ENCODE data around the gene ZNF438.
A peak's percentile ranks its signal among the peaks of the same experiment; 100 is the strongest.

ZNF438 gene

DNA sequence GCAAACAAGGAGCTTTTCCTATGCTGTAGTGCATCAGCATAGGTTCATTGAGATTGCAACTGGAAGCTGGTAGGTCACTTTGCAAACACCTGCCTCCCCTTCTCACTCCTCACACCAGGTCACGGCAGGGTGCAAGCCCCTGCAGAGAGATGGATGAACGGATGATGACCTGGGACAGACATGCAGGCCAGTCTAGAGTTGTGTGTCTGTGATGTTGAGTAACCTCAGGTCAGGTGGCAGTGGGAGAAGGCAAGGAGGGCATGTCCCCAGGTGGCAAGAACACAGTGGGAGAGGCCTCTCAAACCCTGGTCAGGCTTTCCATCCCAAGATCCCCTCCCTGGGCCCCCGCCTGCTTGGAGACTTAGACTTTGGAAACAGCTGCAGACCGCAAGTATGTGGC, 205.0 kb downstream of the ZNF438 start:
- DNase-seq (ENCODE audit: low read depth, low spot score): no peak

DNA sequence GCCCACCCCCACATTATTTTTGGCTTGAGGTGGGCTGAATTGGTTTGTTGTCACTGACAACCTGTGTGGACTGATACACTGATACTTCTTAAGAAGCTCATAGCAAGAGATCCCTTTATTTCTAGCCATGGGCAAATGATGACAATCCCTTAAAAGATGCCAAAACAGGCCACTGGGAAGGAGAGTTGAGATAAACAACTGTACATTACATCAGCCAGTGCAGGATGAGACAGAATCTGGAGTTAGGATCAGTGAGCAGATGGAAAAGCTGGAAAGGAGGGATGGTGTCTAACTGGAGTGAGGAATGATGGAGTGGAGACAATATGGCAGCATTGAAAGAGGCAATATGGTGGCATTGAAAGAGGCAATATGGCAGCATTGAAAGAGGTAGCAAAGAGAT, 206.2 kb downstream of the ZNF438 start:
- no peak for DNase-seq (ENCODE audit: low read depth, low spot score)

DNA sequence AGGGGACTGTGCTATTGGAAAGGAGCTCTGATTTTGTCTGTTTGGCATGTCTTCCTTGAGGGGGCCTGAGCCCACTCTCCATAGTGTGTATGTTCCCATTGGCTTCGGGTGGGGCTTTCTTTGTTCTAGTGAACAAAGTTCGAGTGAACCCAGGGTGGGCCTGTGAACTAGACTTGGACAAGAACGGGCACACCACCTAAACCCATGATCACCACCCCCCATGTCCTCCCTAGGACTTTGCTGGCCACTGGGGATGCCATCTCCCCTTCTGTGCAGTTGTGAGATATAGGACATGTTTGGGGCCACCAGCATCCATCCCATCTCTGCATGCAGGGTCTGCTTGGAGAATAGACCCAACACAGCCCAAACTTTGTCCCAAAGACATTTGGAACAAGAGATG, 206.6 kb downstream of the ZNF438 start:
- DNase-seq (ENCODE audit: low read depth, low spot score): no peak

DNA sequence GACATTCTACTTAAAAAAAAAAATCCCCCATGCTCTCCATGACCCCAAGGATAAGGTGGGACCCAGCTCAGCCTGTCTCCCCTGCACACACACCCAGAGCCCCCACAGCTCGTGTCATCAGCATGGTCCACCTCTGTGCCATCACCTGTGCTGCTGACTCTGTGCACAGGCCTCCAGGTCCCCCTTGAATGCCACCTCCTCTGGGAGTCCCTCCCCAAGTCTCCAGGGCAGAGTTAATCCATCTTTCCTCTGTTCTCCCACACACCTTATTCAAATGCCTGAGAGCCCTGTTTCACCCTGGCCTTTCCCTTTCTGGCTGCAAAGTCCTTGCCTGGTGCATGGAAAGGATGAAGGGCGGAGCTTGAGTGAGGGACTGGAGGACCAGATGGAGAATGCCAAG, 208.0 kb downstream of the ZNF438 start:
- no peak for DNase-seq (ENCODE audit: low read depth, low spot score)

DNA sequence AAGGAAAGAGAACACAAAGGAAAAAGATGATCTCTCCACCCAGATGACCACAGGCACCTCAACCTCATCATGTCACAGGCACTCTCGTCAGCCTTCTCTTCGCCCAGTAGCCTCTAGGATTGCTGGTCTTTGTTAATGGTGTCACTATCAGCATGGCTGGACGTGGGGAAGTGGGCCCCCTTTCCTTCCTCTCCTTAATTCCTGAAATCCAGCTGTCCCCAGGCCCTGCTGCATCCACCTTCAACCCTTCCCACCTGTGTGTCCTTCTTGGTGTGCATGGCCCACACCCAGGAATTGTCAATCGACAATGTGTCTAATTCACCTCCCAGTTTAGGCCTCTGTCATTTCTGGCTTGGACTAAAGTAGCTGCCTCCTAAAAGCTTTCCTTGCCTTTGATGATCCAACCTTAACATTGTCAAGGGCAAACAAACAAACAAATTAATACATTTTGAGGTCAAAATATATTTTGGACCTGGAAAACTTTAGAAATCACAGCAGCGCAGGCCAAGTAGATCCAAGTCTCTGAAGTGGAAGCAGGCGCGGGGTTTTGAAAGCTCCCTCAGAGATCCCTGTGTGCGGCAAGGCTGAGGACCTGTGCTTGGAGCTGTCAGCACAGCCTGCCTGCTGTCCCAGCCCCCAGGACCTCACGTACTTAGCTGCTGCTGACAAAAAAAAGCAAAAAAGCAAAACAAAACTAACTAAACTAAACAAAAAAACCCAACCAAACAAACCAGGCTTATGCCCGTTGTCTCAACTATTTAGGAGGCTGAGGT, 208.8 kb downstream of the ZNF438 start:
- DNase-seq (ENCODE audit: low read depth, low spot score): no peak

DNA sequence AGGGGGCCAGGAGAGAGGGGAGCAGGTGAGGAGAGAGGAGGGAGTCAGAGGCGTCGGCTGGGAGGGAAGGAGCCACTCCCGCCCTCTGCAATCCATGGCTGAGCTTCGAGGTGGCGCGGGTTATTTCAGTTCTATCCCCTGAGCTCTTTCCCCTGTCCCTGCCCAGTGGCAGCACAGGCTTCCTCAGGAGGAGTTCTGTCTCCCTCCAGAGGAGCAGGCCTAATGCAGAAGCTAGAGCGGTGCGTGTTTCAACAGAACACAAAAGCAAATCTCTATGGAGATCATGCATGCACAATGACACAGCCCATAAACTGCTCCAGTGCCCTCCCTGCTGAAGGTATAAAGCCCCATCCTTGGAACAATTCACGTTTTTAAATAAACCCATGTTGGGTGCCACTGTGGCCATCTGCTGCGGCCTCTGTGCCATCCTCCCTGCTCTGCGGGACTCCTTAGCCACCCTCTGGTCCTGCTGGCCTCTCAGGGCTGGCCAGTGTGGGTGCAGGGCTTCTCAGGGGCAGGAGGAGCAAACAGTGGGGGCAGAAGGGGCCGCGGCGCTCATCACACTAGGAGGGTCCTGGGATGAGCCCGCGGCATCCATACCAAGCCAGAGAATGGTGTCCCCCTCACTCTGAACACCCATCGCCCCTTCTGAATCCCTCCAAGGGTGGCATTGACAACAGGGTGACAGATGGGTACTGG, 209.5 kb downstream of the ZNF438 start:
- DNase-seq (ENCODE audit: low read depth, low spot score): no peak

DNA sequence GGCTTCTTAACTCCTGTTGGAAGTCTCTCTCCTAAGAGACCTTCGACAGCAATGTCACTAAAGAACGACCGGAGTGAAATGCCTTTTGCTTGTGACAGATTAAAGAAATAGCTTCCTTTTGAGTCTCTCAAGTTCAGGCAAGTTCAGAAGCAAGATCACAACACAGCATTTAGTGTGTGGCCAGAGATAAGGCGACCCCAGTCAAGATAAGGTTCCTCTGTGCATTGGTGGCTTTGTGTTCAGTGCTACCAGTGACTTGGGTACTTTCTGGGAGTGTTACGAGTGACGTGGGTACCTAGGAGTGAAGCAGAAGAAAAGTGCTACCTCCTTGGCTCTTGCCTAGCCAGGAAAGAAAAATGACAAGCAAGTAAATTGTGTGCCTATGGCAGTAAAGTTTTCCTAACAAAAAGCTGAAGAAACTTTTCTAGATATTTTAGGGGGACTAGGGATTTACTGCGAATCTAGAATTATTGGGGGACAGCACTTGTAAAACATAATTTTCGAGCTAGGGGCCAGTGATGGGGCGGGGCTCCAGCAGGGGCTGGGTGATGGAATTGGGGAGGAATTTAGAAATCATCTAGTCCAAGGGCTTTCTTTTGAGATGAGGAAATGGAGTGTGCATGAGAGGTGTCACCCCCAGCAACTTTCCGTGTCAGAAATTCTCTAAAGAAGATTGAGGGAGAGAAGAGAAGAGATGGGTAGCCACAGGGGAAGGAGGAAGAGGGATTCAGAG, 210.2 kb downstream of the ZNF438 start:
- DNase-seq (ENCODE audit: low read depth, low spot score): no peak

DNA sequence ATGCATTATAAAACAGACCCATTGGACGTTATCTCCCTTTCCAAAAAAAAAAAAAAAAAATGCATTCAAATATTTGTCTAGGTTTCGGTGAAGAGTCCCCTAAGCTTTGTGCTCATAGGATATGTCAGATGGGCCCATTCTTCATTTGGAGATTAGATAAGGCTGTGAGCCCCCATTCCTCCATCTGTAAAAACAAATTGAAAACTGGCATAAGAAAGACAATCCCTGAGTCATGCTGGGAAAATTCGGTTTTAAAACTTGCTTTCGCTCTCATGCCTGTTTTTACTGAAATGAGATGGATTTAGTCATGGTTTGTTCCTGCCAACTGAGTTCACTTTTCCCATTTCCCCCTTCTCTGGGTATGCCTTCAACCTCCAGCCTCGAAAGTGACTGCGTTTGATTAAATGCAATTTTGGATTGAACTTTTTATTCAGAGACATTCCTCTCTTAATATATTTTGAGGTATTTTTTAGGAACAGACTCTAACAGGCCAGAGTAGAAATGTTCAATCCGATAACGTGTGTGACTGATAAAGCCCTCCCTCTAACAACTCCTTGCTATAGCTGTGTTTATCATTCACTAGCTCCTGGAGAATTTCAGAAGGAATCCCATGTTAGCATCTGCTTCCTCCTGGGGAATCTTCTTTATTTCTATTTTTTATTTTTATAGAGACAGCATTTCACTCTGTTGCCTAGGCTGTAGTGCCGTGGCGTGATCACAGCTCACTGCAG, 211.2 kb downstream of the ZNF438 start:
- peak; percentile 85 for DNase-seq (ENCODE audit: low read depth, low spot score)

- DNase-seq (ENCODE audit: low read depth, low spot score): no peak
These were observed 212.1 kb downstream of the ZNF438 start for GRCh38 chr10:30819341-30820181.

GRCh38 chr10:30818854-30819253, 212.8 kb downstream of the ZNF438 start:
- DNase-seq (ENCODE audit: low read depth, low spot score): no peak

GRCh38 chr10:30818010-30818660, 213.5 kb downstream of the ZNF438 start:
- DNase-seq (ENCODE audit: low read depth, low spot score): peak; percentile 48

GRCh38 chr10:30817541-30817940, 214.1 kb downstream of the ZNF438 start:
- DNase-seq (ENCODE audit: low read depth, low spot score): no peak

GRCh38 chr10:30816820-30817171, 214.9 kb downstream of the ZNF438 start:
- DNase-seq (ENCODE audit: low read depth, low spot score): no peak

- no peak for DNase-seq (ENCODE audit: low read depth, low spot score)
These were observed 215.4 kb downstream of the ZNF438 start for GRCh38 chr10:30816159-30816819.

- DNase-seq (ENCODE audit: low read depth, low spot score): peak; percentile 86
These were observed 217.7 kb downstream of the ZNF438 start for GRCh38 chr10:30813872-30814481.

DNA sequence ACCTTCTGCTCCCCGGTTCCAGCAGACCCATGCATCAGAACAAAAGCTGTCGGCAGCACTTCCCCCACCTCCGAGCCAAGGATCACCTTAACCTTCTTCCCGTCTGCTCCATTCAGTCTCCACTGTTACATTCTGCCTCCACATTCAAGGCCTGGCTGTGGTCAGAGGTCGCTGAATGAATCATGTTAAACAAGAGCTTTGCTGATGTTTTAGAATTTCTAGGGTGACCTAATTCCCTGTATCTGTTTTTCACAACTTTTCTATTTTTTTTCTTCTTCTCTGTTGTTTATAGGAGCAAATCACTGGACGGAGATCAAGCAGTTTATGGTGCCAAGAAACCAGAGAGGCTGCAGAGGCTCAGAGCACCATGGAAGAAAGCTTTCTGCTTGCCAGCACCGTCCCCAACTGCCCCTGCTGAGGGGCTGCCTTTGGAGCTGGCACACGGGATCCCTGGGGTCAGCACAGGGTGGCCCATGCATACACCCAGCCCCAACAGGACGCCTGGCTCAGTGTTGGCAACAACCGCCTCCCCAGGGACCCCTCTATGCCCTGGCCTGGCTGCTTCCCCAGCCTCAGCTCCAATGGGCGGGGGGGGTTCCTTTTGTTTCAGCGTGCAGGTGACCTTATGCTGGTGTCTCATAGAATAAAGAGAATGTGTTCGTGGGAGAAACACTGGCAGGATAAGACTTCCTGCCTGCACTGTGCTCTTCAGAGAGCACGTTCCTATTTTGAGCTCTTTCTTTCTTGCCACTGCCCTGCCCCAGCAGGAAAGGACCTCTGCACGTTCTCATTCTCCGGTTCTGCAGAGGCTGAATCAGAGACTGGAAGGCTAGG, 219.4 kb downstream of the ZNF438 start:
- peak; percentile 82 for DNase-seq (ENCODE audit: low read depth, low spot score)

GRCh38 chr10:30811276-30812017, 220.2 kb downstream of the ZNF438 start:
- peak; percentile 67 for DNase-seq (ENCODE audit: low read depth, low spot score)

GRCh38 chr10:30810416-30810815, 221.2 kb downstream of the ZNF438 start:
- DNase-seq (ENCODE audit: low read depth, low spot score): no peak
